ENCODE measurements around the gene PLCG1.
"Not testable (repeated sequence)": the region's sequence is repeated elsewhere in the genome, so short reads cannot be mapped to it uniquely, and the experiment has no call there.

DNA sequence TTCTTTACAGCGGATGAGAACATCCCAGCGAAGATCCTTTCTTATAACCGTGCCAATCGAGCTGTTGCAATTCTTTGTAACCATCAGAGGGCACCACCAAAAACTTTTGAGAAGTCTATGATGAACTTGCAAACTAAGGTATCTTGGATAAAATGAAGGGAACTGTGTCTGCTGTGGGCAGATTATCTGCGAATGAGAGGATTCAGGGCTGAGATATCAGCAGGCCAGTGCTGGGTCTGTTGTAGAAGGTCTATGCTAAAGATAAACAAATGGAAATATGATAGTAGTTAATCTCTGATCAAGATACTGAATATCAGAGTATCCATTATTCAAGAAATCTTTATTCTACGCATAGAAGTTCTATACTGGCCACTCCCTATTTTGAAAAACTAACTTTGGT lies 19.2 kb upstream of the PLCG1 start:
- TF ChIP-seq, protein P1, sequence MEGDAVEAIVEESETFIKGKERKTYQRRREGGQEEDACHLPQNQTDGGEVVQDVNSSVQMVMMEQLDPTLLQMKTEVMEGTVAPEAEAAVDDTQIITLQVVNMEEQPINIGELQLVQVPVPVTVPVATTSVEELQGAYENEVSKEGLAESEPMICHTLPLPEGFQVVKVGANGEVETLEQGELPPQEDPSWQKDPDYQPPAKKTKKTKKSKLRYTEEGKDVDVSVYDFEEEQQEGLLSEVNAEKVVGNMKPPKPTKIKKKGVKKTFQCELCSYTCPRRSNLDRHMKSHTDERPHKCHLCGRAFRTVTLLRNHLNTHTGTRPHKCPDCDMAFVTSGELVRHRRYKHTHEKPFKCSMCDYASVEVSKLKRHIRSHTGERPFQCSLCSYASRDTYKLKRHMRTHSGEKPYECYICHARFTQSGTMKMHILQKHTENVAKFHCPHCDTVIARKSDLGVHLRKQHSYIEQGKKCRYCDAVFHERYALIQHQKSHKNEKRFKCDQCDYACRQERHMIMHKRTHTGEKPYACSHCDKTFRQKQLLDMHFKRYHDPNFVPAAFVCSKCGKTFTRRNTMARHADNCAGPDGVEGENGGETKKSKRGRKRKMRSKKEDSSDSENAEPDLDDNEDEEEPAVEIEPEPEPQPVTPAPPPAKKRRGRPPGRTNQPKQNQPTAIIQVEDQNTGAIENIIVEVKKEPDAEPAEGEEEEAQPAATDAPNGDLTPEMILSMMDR (IDR thresholded peaks at IDR 0.05; ENCODE audit: poor library complexity, severe bottlenecking): not testable (repeated sequence)
- TF ChIP-seq, protein P2, sequence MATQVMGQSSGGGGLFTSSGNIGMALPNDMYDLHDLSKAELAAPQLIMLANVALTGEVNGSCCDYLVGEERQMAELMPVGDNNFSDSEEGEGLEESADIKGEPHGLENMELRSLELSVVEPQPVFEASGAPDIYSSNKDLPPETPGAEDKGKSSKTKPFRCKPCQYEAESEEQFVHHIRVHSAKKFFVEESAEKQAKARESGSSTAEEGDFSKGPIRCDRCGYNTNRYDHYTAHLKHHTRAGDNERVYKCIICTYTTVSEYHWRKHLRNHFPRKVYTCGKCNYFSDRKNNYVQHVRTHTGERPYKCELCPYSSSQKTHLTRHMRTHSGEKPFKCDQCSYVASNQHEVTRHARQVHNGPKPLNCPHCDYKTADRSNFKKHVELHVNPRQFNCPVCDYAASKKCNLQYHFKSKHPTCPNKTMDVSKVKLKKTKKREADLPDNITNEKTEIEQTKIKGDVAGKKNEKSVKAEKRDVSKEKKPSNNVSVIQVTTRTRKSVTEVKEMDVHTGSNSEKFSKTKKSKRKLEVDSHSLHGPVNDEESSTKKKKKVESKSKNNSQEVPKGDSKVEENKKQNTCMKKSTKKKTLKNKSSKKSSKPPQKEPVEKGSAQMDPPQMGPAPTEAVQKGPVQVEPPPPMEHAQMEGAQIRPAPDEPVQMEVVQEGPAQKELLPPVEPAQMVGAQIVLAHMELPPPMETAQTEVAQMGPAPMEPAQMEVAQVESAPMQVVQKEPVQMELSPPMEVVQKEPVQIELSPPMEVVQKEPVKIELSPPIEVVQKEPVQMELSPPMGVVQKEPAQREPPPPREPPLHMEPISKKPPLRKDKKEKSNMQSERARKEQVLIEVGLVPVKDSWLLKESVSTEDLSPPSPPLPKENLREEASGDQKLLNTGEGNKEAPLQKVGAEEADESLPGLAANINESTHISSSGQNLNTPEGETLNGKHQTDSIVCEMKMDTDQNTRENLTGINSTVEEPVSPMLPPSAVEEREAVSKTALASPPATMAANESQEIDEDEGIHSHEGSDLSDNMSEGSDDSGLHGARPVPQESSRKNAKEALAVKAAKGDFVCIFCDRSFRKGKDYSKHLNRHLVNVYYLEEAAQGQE (IDR thresholded peaks at IDR 0.05; ENCODE audit: borderline replicate concordance): not testable (repeated sequence)
- TF ChIP-seq EZH2 (IDR thresholded peaks at IDR 0.05; ENCODE audit: borderline replicate concordance, insufficient read depth, low read length, poor library complexity, severe bottlenecking); POLR2AphosphoS5 (IDR thresholded peaks at IDR 0.05); TAF1 (IDR thresholded peaks at IDR 0.05; ENCODE audit: low read depth); RAD21 (conservative IDR thresholded peaks at IDR 0.05); EP300 (conservative IDR thresholded peaks at IDR 0.05; ENCODE audit: poor library complexity, severe bottlenecking); SMC3 (conservative IDR thresholded peaks at IDR 0.05; ENCODE audit: poor library complexity); MXI1 (conservative IDR thresholded peaks at IDR 0.05; ENCODE audit: poor library complexity, severe bottlenecking): not testable (repeated sequence)

Data from neural cell (in vitro differentiated cells).